ENCODE data around the gene PSMD2. TPM values are rescaled to one million over a fixed set of nuclear protein-coding genes. Genes with fewer than 3 reads are reported as not detected.

PSMD2 gene
- total RNA-seq = 300 and 404 TPM in 2 replicates

GRCh38 chr3:184298759-184299487, at the start of gene PSMD2:
Gene PSMD2, plus strand, starts transcription at chr3:184299241. Its CDS starts 26 bp downstream, at chr3:184299267.

GRCh38 chr3:184249412-184250166, 49.5 kb upstream of the PSMD2 start, which contains the start of gene EEF1AKMT4:
Gene EEF1AKMT4, plus strand, starts transcription at chr3:184249672. Its CDS starts 23 bp downstream, at chr3:184249695.

GRCh38 chr3:184261270-184261853, 37.7 kb upstream of the PSMD2 start, which contains the start of gene CAMK2N2:
Gene CAMK2N2, minus strand, starts transcription at chr3:184261553. Its CDS starts 268 bp downstream, at chr3:184261285.

GRCh38 chr3:184275961-184276910, 22.8 kb upstream of the PSMD2 start, which contains the start of gene ECE2:
Gene ECE2, plus strand, starts transcription at chr3:184276022. Its CDS starts 132 bp downstream, at chr3:184276154.

GRCh38 chr3:184314363-184314699, 15.3 kb downstream of the PSMD2 start, which contains the start of gene EIF4G1:
Gene EIF4G1, plus strand, starts transcription at chr3:184314606. Its CDS starts 1,191 bp downstream, at chr3:184315797.

DNA sequence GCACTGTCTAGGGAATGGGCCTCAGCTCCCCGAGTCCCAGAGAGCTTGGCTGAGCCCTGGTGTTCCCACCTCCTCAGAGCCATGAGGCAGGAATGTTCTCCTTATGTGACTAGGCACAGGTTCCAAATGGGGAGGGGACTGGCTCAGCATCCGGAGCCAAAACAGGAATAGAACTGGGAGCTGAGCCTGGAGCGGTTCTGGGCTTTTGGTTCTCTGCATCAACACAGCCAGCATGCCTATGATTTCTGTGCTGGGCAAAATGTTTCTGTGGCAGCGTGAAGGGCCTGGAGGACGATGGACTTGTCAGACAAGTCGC, 38.3 kb downstream of the PSMD2 start, which contains the start of gene FAM131A:
FAM131A (plus strand) TSS at position 202 of the 316 bp plus-strand sequence; CDS start at position 233, 31 bp downstream.

Small RNAs within 50 kb of the gene (small RNA-seq; reads per million reads assigned to genes)
- gene SNORD66 = 664 reads per million, percentile 99 among the genes with 10 or more reads in this experiment

Other genes starting within 250 kb of the PSMD2 start
- gene HTR3C, start 246.2 kb upstream of the PSMD2 start, total RNA-seq = not detected in 2 replicates
- gene HTR3E, start 202.2 kb upstream of the PSMD2 start, total RNA-seq = not detected in 2 replicates
- gene EIF2B5, start 163.9 kb upstream of the PSMD2 start, total RNA-seq = 26.1 and 34.2 TPM in 2 replicates
- 22.8 and 28.5 TPM in 2 replicates for gene DVL3, start 143.9 kb upstream of the PSMD2 start, total RNA-seq
- 359 and 374 TPM in 2 replicates for gene AP2M1, start 124.4 kb upstream of the PSMD2 start, total RNA-seq
- 34.6 and 38.2 TPM in 2 replicates for gene ABCF3, start 113.0 kb upstream of the PSMD2 start, total RNA-seq
- gene VWA5B2, start 69.7 kb upstream of the PSMD2 start, total RNA-seq = not detected in 2 replicates
- gene ALG3, start 50.3 kb upstream of the PSMD2 start, total RNA-seq = 49.3 and 56.6 TPM in 2 replicates
- 5.5 and 5.7 TPM in 2 replicates for gene EEF1AKMT4, start 49.6 kb upstream of the PSMD2 start, total RNA-seq
- gene CAMK2N2, start 37.7 kb upstream of the PSMD2 start, total RNA-seq = not detected in 2 replicates
- not detected in 2 replicates for gene ECE2, start 23.2 kb upstream of the PSMD2 start, total RNA-seq
- gene EIF4G1, start 15.4 kb downstream of the PSMD2 start, total RNA-seq = 215 and 293 TPM in 2 replicates
- gene FAM131A, start 38.4 kb downstream of the PSMD2 start, total RNA-seq = 17.2 and 20.6 TPM in 2 replicates
- gene CLCN2, start 62.4 kb downstream of the PSMD2 start, total RNA-seq = 5.1 and 5.5 TPM in 2 replicates
- gene POLR2H, start 62.5 kb downstream of the PSMD2 start, total RNA-seq = 60.4 and 80.8 TPM in 2 replicates
- gene THPO, start 79.0 kb downstream of the PSMD2 start, total RNA-seq = under 0.01 and 0.37 TPM in 2 replicates
- 0.20 and 1.8 TPM in 2 replicates for gene CHRD, start 80.8 kb downstream of the PSMD2 start, total RNA-seq